Activated CD4-positive, alpha-beta T cell treated with anti-CD3 and anti-CD28 coated beads for 4 hours (primary cell): ENCODE data around the gene KRTAP10-7.
"Not testable (repeated sequence)": the region's sequence is repeated elsewhere in the genome, so short reads cannot be mapped to it uniquely, and the experiment has no call there.

Experiments
- DNase-seq, 2 donors: peaks; one replicate each; pipeline ENCODE4 v3.0.0-alpha.2; 2020

The KRTAP10-7 gene

GRCh38 chr21:44571844-44572782 lies 28.3 kb upstream of the KRTAP10-7 start:
- DNase-seq, result no peak

DNA sequence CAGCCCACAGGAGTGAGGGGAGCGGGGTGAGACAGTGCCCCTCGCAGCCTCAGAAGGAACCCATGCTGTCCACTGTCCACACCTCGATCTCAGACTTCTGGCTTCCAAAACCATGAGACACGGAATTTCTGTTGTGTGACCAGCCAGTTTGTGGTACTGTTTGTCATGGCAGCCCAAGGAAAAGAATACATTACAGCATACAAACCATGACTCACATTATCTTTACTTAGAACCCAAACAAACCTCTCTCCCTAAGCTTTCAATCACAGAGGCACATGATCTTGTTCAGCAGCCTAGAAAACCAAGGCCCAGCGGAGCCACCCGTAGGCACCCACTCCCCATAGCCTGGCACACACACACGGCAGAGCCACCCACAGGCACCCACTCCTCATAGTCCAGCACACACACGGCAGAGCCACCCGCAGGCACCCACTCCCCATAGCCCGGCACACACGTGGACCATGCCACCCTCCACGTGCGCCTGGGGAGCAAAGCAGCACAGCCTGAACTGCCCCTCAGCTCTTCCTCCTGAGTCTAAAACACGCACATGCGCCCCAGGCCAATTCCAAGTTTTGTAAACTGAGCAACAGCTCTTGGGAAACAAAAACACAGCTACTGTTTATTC lies 27.3 kb upstream of the KRTAP10-7 start:
- no peak for DNase-seq

- DNase-seq, result not testable (repeated sequence)
These were observed 26.6 kb upstream of the KRTAP10-7 start, which contains the start of gene KRTAP10-4 for GRCh38 chr21:44573630-44574456. KRTAP10-4 (plus strand) TSS chr21:44573729; CDS start chr21:44573759, 30 bp downstream.

- DNase-seq, result no peak
These were observed 25.7 kb upstream of the KRTAP10-7 start for GRCh38 chr21:44574457-44575306.

- no peak for DNase-seq
These were observed 24.9 kb upstream of the KRTAP10-7 start for GRCh38 chr21:44575307-44576024.

DNA sequence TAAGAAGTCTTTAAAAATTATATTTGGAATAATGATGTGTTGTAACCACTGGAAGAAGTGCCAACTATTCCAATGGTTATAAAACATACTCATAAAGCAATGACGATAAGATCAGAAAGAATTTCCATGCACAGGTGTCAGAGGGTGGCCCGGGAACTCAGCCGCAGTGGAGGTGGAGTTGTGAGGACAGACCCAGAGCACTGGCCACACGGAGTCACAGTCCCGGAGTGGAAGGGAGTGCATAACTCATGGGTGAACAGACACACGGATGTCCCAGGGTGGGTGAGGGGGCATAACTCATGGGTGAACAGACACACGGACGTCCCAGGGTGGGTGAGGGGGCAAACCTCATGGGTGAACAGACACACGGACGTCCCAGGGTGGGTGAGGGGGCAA lies 24.4 kb upstream of the KRTAP10-7 start:
- no peak for DNase-seq

GRCh38 chr21:44578371-44579055 lies 21.9 kb upstream of the KRTAP10-7 start:
- no peak for DNase-seq

- no peak for DNase-seq
These were observed 21.2 kb upstream of the KRTAP10-7 start for GRCh38 chr21:44579056-44579832.

DNA sequence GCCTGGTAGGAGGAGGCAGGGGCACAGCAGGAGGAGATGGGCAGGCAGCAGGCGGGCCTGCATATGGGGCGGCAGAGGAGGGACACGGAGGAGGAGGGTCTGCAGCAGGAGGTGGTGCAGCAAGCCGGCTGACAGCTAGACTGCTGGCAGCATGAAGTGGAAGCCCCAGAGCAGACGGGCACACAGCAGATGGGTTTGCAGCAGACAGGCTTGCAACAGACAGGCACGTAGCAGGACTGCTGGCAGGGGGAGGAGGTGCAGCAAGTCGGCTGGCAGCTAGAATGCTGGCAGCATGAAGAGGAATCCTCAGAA lies 20.6 kb upstream of the KRTAP10-7 start:
- DNase-seq, result no peak

- DNase-seq, result not testable (repeated sequence)
These were observed 20.1 kb upstream of the KRTAP10-7 start, which contains the start of gene KRTAP10-5 for GRCh38 chr21:44580231-44580821. KRTAP10-5 (minus strand) TSS chr21:44580604; CDS start chr21:44580578, 26 bp downstream.

DNA sequence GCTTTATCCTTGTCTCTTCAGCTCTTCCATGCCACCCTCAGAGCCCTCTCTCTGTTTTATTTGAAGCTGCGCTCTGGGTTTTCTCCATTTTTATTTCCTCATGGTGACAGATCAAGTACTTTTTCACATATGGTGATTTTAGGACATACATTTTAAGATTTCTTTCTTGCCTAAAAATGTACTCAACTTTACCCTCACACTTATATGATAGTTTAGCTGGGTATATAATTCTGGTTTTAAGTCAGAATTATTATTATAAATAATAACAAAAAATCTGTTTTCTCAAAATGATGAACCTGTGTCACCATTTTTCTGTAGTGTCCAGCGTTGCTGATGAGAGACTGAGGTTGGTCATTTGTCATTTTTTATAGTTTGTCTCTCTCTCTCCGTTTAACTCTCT lies 19.2 kb upstream of the KRTAP10-7 start:
- no peak for DNase-seq

DNA sequence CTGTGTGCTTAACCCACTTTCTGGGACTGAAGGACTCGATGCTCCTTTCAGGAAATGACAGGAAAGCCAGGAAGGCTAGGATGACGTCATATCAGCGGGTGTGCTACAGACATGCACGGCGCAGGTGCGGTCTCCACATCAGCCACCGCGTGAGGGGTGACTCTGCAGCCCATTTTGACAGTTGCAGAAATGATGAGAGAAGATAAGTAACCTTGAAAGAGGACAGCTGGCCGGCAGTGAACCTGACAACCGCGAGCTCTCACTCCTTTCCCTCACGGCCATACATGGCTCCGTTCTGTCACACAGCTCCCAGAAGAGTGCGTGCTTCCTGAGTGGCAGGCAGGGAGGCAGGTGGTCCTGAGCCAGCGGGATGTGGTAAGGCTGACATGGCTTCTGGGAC lies 18.3 kb upstream of the KRTAP10-7 start:
- no peak for DNase-seq

DNA sequence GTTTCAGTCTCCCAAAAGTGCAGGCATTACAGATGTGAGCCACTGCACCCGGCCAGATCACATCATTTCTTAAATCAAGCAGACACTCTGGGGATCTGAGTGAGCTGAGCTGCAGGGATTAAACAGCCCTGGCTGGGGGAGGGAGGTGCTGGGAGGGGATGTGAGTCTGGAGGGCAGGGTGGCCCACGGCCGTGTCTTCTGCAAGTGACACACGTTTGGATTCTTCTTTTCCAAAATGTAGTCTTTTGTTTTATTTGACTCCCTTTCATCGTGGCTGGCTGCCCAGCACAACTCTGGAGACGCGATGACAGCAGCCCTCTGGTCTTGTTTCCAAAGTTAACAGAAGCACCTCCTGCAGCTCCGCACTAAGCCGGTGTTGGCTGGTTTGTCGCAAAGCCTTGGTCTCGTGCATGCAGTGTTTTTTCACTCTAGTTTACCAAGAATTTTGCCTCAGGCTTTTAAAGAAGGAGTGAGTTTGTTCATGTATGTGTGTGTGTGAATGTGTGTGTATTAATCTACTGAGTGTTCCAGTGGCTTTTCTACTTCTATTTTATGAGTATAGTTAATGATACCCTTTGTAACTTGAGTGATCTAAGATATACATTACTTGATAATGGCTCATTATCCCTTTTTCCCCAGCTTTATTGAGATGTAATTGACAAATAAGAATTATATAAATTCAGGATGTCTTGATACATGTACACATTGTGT lies 17.2 kb upstream of the KRTAP10-7 start:
- DNase-seq, result no peak

- peak in 1 of 2 donors; percentile 21 for DNase-seq
These were observed 16.6 kb upstream of the KRTAP10-7 start for GRCh38 chr21:44583800-44584147.

- DNase-seq, result no peak
These were observed 14.5 kb upstream of the KRTAP10-7 start for GRCh38 chr21:44585892-44586291.

- no peak for DNase-seq
These were observed 11.3 kb upstream of the KRTAP10-7 start for GRCh38 chr21:44589094-44589493.

GRCh38 chr21:44589586-44590305 lies 10.7 kb upstream of the KRTAP10-7 start:
- DNase-seq, result no peak

DNA sequence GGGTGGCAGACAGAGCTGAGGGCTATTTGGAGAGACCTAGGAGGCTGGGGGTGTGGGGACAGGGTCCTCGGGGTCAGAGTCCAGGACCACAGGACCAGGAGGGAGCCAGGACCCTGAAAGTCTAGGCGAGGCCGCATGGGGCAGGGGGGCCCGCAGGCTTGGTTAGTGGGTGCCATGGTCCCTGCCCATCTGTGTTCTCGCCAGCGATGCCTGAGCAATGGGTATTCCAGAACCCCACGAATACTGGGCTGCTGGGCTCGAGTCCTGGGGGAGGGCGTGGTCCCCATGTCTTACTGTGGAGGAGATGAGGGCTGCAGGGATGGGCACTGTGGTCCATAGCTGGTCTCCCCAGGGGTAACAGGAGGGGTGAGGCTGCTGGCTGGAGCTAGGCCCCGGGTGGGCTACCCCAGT lies 10.1 kb upstream of the KRTAP10-7 start:
- no peak for DNase-seq
